ENCODE measurements around the gene CIRBP. TPM values are rescaled to one million over a fixed set of nuclear protein-coding genes. Genes with fewer than 3 reads are reported as not detected.
"Not testable (repeated sequence)": the region's sequence is repeated elsewhere in the genome, so short reads cannot be mapped to it uniquely, and the experiment has no call there.

CIRBP gene
- polyA plus RNA-seq, 4 donors, result 704 to 940 (median 807) TPM

DNA sequence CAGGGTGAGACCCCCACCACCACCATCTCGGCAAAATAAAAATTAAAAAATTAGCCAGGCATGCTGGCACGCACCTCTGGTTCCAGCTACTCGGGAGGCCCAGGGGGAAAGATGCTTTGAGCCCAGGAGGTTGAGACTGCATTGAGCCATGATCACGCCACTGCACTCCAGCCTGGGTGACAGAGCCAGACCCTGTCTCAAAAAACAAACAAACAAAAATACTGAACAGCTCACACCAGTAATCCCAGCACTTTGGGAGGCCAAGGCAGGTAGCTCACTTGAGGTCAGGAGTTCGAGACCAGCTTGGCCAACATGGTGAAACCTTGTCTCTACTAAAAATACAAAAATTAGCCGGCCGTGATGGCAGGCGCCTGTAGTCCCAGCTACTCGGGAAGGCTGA, 36.2 kb downstream of the CIRBP start:
- not testable (repeated sequence) for DNase-seq (ENCODE audit: low read depth in 4 of 4, low spot score in 3 of 4)

DNA sequence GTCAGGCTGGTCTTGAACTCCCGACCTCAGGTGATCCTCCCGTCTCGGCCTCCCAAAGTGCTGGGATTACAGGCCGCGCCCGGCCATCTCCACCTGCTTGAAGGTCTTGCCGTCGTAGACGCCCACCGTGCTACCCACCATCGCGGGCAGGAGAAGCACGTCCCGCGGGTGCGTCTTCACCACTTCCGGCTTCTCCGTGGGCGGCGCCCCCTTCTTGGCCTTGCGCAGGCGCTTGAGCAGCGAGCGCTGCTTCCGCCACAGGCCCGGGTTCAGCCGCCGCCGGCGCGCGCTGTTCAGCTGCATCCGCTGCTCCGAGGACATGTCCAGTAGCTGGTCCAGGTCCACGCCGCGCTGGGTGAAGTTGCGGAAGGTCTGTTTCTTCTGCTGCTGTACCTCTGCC, 38.2 kb downstream of the CIRBP start:
- no peak for DNase-seq (ENCODE audit: low read depth in 4 of 4, low spot score in 3 of 4)

DNA sequence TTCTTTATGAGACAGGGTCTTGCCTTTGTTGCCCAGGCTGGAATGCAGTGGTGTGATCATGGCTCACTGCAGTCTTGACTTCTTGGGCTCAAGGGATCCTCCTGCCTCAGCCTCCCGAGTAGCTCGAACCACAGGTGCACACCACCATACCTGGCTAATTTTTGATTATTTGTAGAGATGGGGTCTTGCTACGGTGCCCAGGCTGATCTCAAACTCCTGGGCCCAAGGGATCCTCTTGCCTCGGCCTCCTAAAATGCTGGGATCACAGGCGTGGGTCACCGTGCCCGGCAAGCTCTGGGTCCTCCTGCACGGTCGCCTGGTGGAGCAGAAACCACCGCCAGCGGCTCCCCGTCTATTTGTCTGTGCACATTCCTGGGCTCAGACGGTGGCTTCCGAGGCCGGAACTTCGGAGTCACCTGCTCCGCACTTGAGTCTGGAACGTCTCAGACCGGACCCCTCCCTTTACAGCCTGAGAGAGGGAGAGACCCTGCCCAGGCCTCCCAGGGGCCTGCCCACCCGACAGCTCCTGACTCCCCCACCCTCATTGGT, 38.7 kb downstream of the CIRBP start:
- no peak for DNase-seq (ENCODE audit: low read depth in 4 of 4, low spot score in 3 of 4)

DNA sequence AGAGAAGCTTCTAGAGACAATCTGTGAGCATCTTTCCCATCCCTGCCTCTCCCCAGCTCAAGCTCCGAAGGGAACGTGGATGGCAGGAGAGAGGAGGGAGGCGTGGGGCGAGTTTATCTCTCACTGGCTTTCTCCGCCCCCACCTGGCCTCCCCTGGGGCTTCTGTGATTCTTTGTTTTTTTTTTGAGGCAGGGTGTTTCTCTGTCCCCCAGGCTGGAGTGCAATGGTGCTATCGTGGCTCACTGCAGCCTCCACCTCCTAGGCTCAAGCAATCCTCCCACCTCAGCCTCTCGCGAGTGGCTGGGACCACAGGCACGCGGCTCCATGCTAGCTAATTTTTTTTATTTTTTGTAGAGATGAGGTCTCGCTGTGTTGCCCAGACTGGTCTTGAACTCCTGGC, 39.6 kb downstream of the CIRBP start:
- DNase-seq (ENCODE audit: low read depth in 4 of 4, low spot score in 3 of 4), result no peak

DNA sequence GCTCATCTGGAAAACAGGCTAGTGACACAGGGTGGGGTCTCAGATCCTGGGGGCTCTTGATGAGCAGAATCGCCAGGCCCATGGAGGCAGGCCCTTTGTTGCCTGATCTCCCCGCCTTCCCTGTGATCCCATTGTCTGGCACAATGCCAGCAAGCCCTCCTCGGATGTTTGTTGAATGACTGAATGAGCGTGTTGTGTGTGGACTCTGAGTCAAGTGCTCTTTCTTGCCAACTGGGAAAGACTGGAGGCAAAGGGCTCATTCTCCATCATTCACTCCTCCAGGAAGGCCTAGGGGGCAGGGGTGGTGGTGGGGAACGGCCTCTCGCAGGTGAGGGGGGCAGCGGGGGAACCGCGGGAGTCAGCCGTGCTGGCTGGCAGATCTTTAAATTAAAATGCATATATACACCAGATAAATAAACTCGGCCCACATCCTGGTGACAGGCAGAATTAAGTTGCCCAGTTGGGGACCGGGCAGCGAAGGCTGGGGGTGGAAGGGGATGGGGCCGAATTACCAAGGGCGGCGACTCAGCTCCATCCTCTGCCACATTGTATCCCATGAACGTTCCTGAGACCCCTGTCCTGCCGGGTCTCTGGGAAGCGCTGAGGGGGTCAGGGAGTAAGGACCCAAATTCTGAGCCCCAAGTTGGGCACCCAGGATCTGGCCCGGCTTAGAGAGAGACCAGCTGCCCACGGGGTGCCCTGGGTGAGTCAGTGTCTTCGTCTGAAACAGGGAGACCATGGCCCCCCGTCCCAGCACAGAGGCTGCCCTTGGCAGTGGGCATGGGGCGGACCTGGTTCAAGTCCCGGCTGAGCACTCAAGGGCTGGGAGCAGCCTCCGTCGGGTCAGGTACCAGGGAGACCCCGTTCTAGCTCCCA, 41.1 kb downstream of the CIRBP start:
- no peak for DNase-seq (ENCODE audit: low read depth in 4 of 4, low spot score in 3 of 4)

DNA sequence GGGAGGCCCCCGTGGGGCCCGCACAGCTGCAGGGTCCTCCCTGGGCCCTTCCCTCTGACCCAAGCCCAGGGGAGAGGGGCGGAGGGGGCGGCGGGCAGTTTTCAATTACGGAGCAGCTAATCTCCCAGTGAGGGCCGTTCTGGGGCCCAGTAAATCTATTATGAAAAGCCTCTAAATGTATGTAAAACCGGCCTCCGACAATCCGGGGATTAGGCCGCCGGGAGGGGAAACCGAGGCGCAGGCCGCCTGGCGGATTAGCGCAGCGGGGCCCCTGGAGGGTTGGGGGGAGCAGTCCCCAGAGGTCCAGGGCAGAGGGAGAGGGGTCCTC, 41.7 kb downstream of the CIRBP start:
- DNase-seq (ENCODE audit: low read depth in 4 of 4, low spot score in 3 of 4), result no peak

DNA sequence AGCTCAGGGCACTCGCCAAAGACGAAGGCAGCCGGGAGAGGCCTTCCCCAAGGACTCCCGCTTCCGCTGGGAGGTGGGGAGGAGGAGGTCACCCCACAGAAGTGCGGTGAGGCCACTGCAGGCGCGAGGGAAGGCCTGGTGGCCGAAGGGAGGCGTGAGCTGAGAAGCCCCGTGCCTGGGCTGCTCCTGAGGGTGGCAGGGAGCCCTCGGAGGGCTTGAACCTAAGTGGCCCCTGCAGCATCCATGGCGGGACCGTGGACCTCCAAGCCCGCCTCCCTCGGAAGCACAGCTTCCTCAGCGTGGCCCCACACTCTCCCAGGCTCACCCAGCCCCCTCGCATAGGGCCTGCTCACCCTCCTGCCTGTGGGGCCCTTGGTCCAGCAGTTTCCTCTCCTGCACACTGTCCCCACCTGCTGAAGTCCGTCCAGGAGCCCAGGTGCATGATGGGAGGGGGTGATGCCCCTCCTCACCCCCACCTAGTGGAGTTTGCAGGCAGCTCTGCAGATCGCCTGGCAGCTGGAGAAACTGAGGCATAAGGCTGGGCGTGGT, 42.5 kb downstream of the CIRBP start:
- DNase-seq (ENCODE audit: low read depth in 4 of 4, low spot score in 3 of 4), result no peak

DNA sequence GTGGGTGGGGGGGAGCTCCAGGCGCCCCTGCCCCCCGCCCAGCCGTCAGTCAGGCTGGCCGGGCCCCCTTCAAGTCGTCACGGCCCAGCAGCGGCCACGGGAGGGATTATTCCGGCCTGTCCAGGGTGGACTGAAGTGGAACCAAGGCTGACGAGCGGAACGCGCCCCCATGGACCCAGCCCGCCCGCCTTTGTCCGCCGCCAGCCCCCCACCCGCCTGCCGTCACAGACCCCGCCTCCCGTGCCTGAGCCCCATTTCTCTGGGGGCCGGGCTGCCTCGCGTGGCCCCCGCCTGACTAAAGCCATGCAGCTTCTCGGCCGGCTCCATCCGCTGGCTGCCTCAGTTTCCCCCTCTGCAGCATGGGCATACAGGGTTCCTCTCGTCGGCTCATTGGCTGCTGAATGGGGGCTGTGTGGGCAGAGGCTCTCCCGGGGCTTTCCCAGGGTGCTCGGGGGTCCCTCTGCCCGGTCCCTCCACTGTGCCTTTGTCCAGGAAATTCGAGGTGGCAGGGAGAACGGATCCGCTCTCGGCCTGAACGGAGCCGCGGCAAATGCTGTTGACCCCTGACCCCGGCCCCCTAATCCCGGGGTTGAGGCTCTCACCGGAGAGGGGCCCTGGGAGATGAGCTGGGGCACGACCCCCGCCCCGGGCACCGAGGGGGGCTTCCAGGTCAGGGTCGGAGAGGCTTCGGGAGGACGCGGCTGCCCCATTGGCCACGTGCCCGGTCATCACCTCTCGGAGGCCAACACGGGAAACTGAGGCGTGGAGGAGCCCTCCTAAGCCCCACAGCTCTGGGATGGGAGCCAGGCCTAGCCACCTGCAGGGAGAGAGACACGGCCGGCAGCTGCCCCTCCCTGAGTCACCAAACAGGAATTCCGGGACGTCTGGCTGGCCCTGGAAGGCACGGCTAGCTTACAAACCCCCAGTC, 43.9 kb downstream of the CIRBP start:
- DNase-seq (ENCODE audit: low read depth in 4 of 4, low spot score in 3 of 4), result no peak

DNA sequence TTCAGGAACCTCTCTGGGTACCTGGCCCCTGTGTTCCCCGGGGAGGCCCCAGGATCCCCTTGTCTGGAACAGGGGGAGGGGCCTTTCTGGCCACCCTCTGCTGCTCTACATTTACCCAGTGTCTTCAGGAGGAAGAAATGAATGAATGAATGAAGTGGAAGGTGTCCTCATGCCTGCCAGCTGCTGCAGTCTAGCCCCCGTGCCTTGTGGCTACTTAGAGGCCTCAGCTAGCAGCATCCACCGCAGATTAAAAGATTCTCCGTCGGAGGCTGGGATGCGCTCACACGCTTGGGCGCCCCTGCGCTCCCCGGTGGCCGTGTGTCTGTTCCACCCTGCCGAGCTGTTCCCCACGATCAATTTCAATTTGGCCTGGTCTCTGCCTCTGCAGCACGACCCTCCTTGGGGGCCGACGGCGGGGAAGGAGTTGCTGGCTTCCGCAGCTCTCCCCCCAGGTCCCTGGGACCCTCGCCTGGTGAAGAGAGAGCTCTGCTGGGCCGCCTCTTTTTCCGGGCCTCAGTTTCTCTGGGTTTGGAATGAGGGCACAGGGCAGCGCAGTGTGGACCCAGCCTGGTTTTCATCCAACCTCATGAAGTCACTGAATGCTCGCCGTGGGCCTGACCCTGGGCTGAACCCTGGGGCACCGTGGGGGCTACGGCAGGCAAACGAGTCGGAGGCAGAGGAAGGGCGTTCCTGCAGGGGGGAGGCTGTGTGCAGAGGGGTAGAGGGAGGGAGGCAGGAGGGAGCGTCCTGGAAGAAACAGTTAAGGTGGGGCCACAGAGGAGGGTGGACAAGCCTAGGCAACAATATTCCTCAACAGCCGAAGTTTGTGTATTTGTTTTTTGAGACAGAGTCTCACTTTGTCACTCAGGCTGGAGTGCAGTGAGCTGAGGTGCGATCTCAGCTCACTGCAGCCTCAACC, 44.8 kb downstream of the CIRBP start:
- DNase-seq (ENCODE audit: low read depth in 4 of 4, low spot score in 3 of 4), result no peak

DNA sequence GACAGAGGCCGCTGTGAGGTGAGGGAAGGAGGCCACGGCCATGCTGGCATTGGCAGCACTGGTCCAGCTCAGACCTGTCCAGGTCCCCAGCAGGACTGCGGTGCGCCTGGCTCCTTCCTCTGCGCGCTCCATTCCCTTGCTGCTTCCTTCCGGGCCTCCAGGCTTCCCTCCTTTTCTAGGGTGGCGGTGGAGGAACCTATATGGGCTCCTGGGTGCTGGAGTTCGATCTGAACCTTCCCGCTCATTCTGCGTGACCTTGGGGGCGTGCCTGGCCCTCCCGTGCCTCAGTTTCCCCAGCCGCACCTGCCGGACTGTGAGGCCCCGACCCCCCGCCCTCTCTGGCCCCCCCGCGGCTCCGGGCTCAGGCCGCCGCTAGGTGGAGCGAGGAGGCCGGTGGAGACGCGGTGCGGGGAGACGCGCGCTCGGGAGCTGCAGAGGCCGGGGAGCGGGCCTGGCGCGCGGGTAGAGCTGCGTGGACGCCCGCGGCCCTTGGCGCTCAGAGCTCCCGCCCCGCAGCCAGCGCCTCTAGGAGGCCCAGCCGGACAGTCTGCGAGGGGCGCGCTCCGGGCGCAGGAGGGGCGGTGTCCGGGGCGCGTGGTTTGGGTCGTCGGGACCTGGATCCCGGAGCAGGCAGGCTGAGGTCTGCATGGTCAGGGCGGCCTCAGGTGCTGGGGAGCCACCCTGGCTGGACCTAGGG, 46.5 kb downstream of the CIRBP start:
- no peak for DNase-seq (ENCODE audit: low read depth in 4 of 4, low spot score in 3 of 4)

DNA sequence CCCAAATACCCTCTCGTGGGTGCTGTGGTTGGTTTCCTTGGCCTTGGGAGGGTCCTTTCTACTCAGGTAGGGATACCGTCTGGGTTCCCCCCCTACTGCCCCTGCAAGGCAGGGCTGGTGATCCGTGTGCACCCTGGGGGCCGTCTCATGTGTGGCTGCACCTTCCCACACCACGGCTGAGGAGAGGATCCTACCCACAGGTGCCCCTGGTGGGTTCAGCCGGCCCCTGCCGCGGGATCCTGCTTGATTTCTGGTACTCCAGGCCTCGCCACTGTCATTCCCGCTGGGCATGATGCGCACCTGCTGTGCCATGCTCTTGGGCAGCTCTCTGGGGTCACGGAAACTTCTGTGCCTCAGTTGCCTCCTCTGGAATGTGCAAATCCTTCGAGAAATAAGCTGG, 47.3 kb downstream of the CIRBP start:
- DNase-seq (ENCODE audit: low read depth in 4 of 4, low spot score in 3 of 4), result no peak

DNA sequence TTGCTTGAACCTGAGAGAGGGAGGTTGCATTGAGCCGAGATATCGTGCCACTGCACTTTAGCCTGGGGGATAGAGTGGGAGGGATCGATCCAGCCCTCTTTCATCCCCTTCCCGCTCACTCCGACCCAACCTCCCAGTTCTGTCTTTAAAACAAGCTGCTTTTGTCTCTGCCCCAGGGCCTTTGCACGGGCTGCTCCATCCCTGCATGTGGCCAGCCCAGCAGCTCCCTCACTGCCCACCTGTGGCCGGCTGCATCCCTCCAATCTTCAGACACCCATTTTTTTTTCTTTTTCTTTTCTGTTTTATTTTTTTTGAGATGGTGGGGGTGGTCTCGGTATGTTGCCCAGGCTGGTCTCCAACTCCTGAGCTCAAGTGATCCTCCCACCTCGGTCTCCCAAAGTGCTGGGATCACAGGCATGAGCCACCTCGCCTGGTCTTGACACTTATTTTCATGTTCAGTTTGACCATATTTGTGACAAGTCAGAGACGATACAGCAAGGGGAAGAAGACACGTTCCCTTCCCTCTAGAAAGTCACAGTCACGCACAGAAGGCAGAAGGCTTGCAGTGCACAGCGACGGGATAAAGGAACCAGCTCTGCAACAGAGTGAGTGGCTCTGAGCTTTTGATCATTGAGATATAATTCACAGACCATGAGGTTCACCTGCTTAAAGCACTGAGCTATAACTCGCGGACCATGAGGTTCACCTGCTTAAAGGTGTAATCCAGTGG, 48.3 kb downstream of the CIRBP start:
- no peak for DNase-seq (ENCODE audit: low read depth in 4 of 4, low spot score in 3 of 4)

DNA sequence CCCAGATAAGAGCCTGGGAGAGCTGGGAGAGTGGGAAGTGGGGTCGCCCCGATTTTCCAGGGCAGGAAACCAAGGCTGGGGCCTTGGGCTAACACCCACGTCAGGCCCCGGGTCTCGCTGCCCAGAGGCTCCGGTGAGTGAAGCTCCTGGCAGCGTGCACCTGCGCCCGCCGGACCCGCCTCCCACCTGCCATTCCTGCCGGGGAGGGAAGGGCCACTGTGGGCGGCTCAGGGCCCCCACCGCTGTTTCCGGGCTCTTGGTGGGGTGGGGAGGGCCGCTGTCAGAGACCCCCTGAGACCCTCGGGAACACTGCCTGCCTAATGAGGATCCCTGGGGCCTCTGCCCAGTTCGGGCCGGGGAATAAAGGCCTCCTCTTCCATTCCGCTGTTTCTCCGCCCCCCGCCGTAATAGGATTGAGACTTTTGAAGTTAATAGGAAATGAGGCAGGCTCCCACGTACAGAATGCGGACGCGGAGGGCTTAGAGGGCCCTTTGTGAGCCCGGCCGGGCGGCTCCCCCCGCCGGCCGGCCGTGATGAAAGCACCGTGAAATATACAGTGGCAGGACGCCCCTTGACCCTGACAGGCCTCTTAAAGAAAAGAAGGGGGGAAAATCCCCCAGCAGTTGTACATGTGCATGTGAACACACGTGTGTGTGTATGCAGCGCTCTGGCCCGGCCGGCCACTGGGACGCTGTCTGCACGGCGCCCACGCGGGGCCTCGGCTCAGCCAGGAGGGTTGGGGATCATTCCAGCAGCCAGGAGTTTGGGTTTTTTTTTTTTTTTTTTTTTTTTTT, 49.7 kb downstream of the CIRBP start:
- DNase-seq (ENCODE audit: low read depth in 4 of 4, low spot score in 3 of 4), result no peak

DNA sequence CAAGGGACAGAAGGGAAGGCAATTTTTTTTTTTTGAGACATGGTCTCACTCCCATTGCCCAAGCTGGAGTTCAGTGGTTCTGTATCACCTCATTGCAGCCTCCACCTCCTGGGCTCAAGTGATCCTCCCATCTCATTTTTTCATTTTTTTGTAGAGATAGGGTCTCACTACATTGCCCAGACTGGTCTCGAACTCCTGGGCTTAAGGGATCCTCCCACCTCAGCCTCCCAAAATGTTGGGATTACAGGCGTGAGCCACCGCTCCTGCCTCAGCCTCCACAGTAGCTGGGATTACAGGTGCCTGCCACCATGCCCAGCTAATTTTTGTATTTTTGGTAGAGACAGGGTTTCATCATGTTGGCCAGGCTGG, 51.1 kb downstream of the CIRBP start:
- not testable (repeated sequence) for DNase-seq (ENCODE audit: low read depth in 4 of 4, low spot score in 3 of 4)

DNA sequence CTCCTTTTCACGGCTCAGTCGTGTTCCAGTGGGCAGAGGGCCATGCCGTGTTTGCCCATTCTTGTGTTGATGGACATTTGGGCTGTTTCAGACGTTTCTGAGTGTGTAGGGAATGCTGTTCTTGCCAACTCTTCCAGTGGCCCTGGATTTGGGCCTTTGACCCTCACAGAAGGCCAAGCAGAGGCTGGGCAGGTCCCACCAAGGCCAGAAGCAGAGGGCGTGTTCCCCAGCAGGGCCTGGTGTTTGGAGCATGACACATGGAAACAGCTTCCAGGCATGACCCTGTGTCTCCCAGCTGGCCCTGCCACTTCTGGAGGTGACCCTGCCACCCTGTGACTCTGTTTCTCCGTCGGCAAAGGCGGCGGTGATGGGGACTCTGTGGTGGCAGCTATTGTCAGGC, 52.4 kb downstream of the CIRBP start:
- no peak for DNase-seq (ENCODE audit: low read depth in 4 of 4, low spot score in 3 of 4)

DNA sequence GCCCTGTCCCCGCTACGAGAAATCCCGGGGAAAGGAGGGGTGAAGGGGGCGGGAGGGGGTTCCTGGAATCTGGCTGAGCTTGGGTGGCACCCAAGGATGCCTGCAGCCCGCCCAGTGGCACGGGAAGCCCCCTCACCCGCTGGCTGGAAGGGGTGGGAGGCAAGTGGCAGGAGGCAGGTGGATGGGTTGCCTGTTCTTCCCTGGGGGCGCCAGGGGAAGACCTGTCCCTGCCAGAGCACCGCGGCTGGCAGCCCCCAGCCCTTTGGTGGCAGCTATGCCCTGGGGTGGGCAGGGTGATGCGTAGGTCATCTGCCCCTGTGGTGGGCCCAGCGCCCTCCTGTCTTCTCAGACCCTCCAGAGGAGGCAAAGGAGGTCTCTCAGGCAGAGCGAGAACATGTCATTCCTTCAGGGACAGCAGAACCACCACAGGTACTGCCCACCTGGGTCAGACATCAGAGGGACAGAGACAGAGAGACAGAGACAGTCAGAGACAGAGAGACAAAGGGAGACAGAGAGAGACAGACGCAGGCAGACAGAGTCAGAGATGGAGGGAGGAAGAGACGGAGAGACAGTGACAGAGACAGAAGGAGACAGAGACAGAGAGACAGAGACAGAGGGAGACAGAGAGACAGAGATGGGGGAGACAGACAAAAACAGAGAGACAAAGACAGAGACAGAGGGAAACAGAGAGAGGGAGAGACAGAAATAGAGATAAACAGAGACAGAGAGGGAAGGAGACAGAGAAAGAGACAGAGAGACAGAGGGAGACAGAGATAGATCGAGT, 53.3 kb downstream of the CIRBP start:
- DNase-seq (ENCODE audit: low read depth in 4 of 4, low spot score in 3 of 4), result no peak

DNA sequence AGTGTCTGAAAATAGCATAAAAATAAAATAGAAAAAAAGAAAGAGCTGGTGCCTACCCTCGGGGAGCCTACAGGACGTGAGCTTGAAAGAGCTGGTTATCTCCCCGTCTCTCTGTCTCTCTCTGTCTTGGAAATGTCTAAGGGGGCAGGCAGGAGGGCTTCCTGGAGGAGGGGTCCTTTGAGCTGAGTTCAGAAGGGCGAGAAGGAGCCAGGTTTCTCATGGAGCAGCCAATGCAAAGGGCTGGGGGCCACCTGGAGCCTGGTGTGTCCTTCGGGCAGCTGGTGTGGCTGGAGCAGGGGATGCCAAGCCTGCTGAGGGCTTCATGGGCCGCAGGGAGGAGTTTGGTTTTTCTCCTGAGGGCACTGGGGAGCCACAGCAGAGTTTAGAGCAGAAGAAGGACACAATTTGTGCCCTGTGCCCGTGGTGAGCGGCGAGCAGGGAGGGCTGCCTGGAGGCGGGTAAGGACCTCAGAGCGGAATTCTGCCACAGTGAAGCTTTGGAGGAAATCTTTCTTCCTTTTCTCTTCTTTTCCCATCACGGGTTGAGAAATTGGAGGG, 55.2 kb downstream of the CIRBP start:
- DNase-seq (ENCODE audit: low read depth in 4 of 4, low spot score in 3 of 4), result no peak

All from left renal pelvis (tissue), 4 donors.